GM03348 (cell line): Measurements from ENCODE around the gene KLHL33.
"Not testable (repeated sequence)": the region's sequence is repeated elsewhere in the genome, so short reads cannot be mapped to it uniquely, and the experiment has no call there.

Experiments used
- DNase-seq: peaks from one replicate; pipeline ENCODE4 v3.0.0; 2012; ENCODE audit warnings: low spot score

Gene KLHL33

GRCh38 chr14:20446889-20447288 lies 10.9 kb upstream of the KLHL33 start:
- DNase-seq: no peak

DNA sequence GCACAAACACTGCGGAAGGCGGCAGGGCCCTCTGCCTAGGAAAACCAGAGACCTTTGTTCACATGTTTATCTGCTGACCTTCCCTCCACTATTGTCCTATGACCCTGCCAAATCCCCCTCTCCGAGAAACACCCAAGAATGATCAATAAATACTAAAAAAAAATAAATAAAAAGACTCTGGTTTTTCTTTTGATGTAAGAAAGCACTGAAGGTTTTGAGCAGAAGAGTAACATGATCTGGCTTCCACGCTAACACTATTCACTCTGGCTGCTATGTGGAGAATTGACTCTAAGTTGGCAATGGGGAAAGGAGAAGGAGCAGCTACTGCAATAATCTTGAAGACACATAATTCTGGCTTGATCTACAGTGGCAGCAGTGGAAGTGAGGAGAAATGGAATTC lies 7.7 kb upstream of the KLHL33 start:
- not testable (repeated sequence) for DNase-seq

- DNase-seq: no peak
These were observed 5.5 kb upstream of the KLHL33 start for GRCh38 chr14:20441461-20441860.

- no peak for DNase-seq
These were observed 4.9 kb upstream of the KLHL33 start for GRCh38 chr14:20440882-20441281.

- DNase-seq: no peak
These were observed 4.5 kb upstream of the KLHL33 start for GRCh38 chr14:20440465-20440864.

GRCh38 chr14:20438664-20439063 lies 2.7 kb upstream of the KLHL33 start:
- no peak for DNase-seq

- peak; percentile 47 for DNase-seq
These were observed 393 bp upstream of the KLHL33 start for GRCh38 chr14:20436363-20436755.

- peak; percentile 45 for DNase-seq
These were observed 1.0 kb downstream of the KLHL33 start for GRCh38 chr14:20434701-20435581.

GRCh38 chr14:20429801-20430669 lies 5.9 kb downstream of the KLHL33 start:
- DNase-seq: no peak

- no peak for DNase-seq
These were observed 7.2 kb downstream of the KLHL33 start for GRCh38 chr14:20428802-20429201.

DNA sequence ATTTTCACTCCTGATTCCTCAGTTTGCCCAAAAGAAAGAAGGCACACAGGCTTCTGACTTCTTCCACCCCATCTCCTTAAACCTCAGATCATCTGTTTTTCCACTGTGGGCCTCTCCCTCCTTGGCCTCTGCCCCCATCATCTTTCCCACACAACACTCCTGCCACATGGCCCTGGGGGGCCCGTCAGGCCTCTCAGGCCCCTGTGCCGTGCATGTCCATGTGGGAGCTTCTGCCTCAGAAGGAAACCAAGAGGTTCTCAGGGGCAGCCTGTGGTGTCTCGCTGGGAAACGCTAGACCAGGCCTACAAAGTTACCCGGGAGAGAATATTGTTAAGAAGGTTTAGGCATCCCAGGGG lies 8.0 kb downstream of the KLHL33 start:
- DNase-seq: no peak

DNA sequence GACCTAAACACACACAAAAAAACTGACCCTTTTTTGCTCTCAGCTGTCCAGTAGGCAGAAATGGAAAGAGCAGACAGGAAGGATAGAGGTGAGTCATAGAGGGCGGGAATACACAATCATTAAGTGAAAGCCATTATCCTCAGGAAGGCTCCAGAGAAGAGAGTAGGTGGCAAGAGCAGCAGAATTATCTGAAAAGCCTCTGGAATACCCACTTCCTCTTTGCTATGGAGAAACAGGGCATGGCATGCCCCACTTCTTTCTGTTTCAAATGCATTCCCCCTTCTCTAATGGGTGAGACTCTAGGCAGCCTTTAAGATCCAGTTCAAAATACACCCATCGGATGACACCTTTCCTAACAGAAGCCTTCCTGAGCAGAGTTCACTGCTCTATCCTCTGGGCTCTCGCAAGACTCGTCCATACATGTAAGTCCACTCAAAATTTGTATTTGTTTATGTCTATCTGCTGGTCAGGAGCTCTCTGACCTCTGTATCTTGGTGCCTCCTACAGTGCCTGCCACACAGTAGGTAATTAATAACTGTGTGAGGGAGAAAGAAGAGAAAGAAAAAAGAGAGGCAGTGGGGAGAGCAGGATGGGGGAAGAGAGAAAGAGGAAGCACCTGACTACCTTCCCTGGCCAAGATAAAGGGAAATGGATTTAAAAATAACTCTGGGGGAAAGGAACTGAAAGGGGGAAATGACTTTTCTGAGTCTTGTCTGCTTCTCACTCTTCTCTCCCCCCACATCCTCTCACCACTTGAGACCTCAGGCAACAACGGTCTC lies 8.5 kb downstream of the KLHL33 start:
- DNase-seq: peak; percentile 66

GRCh38 chr14:20424851-20425250 lies 11.1 kb downstream of the KLHL33 start:
- no peak for DNase-seq

GRCh38 chr14:20422886-20423285 lies 13.1 kb downstream of the KLHL33 start:
- DNase-seq: no peak

DNA sequence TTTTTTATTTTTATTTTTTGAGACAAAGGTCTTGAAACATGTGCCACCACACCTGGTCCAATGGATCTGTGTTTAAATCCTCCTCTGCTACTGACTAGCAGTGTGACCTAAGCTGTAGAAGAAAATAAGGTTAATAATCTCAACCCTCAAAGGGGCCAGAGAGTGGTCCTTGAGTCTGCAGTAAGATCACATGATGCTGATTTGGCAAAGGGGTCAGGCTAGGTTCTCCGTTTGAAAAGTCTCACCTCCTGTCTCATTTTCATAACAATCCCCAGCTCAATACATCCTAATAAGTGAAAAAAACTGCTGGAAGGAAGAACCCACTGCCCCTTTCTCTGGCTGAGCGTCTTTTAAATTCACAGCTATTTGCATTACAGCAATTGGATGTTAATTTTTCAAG lies 14.7 kb downstream of the KLHL33 start:
- DNase-seq: no peak

GRCh38 chr14:20419419-20419818 lies 16.5 kb downstream of the KLHL33 start:
- no peak for DNase-seq

- DNase-seq: no peak
These were observed 17.5 kb downstream of the KLHL33 start for GRCh38 chr14:20418501-20418909.

DNA sequence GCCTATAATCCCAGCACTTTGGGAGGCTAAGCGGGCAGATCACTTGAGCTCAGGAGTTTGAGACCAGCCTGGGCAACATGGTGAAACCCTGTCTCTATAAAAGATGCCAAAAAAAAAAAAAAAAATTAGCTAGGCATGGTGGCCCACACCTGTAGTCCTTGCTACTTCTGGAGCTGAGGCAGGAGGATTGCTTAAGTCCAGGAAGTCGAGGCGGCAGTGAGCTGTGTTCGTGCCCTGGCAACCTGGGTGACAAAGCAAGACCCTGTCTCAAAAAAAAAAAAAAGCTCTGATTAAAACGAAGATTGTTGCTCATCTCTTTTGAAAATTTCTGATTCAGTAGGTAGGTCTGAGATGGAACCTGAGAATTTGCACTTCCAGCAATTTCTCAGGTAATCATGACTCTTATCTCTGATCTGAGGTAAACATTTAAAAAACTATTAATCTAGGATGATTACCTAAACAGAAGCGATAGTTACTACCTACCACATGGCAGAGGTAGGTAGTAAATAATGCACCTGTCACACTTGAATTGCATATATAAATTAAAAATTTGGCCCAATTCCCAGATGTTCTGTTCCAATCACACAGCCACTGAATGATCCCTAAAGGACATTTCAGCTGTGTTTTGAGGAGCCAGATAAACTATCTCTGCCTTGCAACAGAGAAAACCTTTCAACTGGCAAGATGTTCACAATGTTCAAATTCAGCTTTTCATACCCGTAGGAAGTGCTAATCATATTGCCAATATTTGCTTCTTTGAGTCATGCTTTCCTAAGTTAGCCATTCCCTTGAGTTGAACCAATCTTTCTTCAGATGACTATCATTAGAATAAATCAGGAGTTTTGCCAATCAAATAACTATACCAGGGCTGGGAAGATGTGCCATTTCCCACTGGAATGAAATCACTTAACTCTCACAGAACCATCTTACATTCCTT lies 18.4 kb downstream of the KLHL33 start:
- no peak for DNase-seq

- no peak for DNase-seq
These were observed 19.7 kb downstream of the KLHL33 start for GRCh38 chr14:20416223-20416622.

DNA sequence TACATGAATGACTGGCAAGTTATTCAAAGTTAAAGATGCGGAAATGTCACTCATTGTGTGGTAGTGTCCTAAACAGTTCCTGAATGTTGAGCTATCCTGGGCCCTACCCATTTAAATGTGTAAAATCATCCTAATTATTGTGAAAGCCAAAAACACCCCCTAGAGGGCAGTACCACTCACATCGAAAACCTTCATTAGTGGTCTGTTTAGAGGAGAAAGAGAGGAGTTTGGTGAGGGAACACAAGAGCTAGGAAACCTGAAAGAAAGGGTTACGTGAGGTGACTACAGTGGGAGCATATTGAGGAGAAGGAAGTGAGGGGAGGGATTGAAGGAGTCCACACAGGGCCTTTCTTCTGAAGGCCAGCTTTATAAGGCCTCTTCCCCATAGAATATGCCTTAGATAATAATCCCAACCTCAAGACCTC lies 20.2 kb downstream of the KLHL33 start:
- DNase-seq: peak; percentile 75

GRCh38 chr14:20413744-20414082 lies 22.3 kb downstream of the KLHL33 start:
- DNase-seq: peak; percentile 31
